Urinary bladder (tissue), 4 donors: ENCODE results near the gene RAI14. TPM values are rescaled to one million over a fixed set of nuclear protein-coding genes. Genes with fewer than 3 reads are reported as not detected.

ENCODE experiments used
- DNase-seq: peaks from one replicate; pipeline ENCODE4 v3.0.0-alpha.2; 2015; ENCODE audit errors: extremely low spot score
- H3K27ac ChIP-seq: one replicate; pipeline ENCODE4 v1.5.1; 2013; ENCODE audit warnings: low read depth, mild to moderate bottlenecking, moderate library complexity
- H3K36me3 ChIP-seq: one replicate; pipeline ENCODE4 v1.6.1; 2013; ENCODE audit warnings: mild to moderate bottlenecking, moderate library complexity; ENCODE audit not compliant: insufficient read depth
- H3K4me1 ChIP-seq: one replicate; pipeline ENCODE4 v1.6.1; 2013; ENCODE audit warnings: mild to moderate bottlenecking, moderate library complexity; ENCODE audit not compliant: insufficient read depth
- H3K4me3 ChIP-seq: one replicate; pipeline ENCODE4 v1.5.1; 2013; ENCODE audit warnings: low read depth, low read length
- WGBS: extraction: QIAGEN DNeasy Blood & Tissue Kit; methylation state at CpG from one replicate; pipeline ENCODE4 v1.1.7; 2013; 5-methylcytosine and 5-hydroxymethylcytosine counted together
- polyA plus RNA-seq: library from polyadenylated mRNA; stranded (reverse); fragments of 200-250 nt; gene quantifications from one replicate; pipeline ENCODE4 v1.2.3, GENCODE V29; 2013
- total RNA-seq: library from RNA; depleted of rRNA; stranded (reverse); fragments of >200 nt; gene quantifications from one replicate; pipeline ENCODE4 v1.2.3, GENCODE V29; 2014
- donor health status: healthy with polysubstance abuse.
- donor health status: healthy.

RAI14 gene
- total and polyA plus RNA-seq, 2 donors = 25.6 to 83.9 TPM

GRCh38 chr5:34728236-34728635 is 72.1 kb downstream of the RAI14 start:
- Histone ChIP-seq H3K36me3 (no peaks in the 10 kb centered on the region), H3K27ac (no peak overlapping the region), H3K4me3 (no peak overlapping the region), H3K4me1 (no peaks in the 10 kb centered on the region)
- WGBS = 96% methylated on average over 4 of the region's 4 CpGs
- no peak for DNase-seq

- Histone ChIP-seq H3K36me3 (no peaks in the 10 kb centered on the region), H3K4me1 (no peaks in the 10 kb centered on the region), H3K4me3 (no peak overlapping the region), H3K27ac (no peak overlapping the region)
- no peak for DNase-seq
- WGBS = 60% methylated on average over 6 of the region's 6 CpGs
Observed at GRCh38 chr5:34731435-34732232, 75.5 kb downstream of the RAI14 start.

DNA sequence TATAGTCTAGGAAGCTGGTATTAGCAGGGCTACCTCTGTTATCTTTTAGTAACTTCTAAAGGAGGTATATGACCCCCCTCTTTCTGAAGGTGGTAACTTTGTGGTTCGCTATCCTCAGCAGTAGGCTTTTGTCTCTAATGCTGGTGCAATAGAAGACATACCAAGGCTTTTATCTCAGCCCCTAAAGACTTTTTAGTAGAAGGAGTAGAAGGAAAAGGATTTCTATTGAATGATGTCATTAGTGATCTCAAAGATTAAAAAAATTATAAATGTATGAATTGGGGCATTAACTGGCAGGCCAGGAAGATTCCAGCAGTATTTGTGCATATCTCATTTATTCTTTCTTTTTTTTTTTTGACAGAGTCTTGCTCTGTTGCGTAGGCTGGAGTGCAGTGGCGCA is 78.2 kb downstream of the RAI14 start:
- Histone ChIP-seq H3K36me3 (no peaks in the 10 kb centered on the region), H3K27ac (no peak overlapping the region), H3K4me1 (no peaks in the 10 kb centered on the region), H3K4me3 (no peak overlapping the region)
- WGBS = 96% methylated on average over 3 of the region's 3 CpGs
- DNase-seq = no peak

- WGBS = 88% methylated on average over 19 of the region's 19 CpGs
- Histone ChIP-seq H3K27ac (no peak overlapping the region), H3K36me3 (no peaks in the 10 kb centered on the region), H3K4me3 (no peak overlapping the region), H3K4me1 (peaks cover 2% of the 10 kb centered on the region)
- no peak for DNase-seq
Observed at GRCh38 chr5:34735491-34736426, 79.6 kb downstream of the RAI14 start.

DNA sequence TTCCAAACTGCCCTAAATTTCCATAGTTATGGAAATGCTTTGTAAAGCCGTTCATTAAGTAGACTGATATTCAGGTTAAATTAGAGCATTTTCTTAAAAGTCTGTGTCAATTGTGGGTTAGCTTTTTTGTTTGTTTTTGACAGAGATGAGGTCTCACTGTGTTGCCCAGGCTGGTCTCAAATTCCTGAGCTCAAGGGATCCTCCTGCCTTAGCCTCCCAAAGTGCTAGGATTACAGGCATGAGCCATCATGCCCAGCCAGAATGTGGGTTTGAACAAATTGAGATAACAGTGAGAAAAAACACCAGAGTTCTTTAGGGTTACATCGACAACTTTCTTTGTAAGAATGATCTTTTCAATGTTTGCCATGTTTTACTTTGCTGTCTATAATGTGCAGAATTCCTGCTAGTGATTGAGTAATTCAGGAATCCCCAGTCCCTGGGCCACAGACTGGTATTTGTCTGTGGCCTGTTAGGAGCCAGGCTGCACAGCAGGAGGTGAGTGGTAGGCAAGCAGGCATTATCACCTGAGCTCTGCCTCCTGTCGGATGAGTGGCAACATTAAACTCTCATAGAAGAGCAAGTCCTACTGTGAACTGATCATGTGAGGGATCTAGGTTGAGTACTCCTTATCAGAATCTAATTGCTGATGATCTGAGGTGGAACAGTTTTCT is 80.5 kb downstream of the RAI14 start:
- no peaks in the 10 kb centered on the region for H3K36me3 ChIP-seq
- no peak overlapping the region for H3K27ac ChIP-seq
- WGBS = 96% methylated on average over 3 of the region's 3 CpGs
- DNase-seq = no peak
- no peak overlapping the region for H3K4me3 ChIP-seq
- peaks cover 2% of the 10 kb centered on the region for H3K4me1 ChIP-seq

DNA sequence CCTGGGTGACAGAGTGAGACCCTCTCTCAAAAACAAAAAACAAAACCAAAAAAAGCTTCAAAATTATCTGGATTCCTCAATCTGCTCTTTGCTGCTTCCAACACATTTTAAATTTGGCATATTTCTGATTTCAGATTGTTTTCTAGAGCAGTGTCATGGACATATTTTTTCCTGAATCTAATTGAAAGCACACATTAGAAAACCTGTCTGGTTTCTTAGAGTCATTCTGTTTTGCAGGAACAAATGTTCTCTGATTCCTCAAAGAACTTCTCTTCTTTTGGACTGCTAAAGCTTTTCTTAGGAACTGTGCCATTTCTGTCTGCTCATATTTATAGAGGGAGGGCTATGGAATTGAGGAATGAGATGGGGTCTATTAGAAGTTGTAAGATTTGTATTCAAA is 81.6 kb downstream of the RAI14 start:
- no peak overlapping the region for H3K27ac ChIP-seq
- H3K36me3 ChIP-seq = no peaks in the 10 kb centered on the region
- peaks cover 2% of the 10 kb centered on the region for H3K4me1 ChIP-seq

GRCh38 chr5:34738381-34738780 is 82.3 kb downstream of the RAI14 start:
- Histone ChIP-seq H3K27ac (no peak overlapping the region), H3K4me3 (no peak overlapping the region), H3K4me1 (peaks cover 2% of the 10 kb centered on the region), H3K36me3 (no peaks in the 10 kb centered on the region)
- 88% methylated on average over 1 of the region's 1 CpG for WGBS
- no peak for DNase-seq

More for the DNA sequence above, 81.6 kb downstream of the RAI14 start:
- no peak for DNase-seq
- H3K4me3 ChIP-seq = no peak overlapping the region

GRCh38 chr5:34740389-34740806 is 84.3 kb downstream of the RAI14 start:
- peak; percentile 71 for DNase-seq
- Histone ChIP-seq H3K4me3 (no peak overlapping the region), H3K4me1 (peaks cover 2% of the 10 kb centered on the region), H3K36me3 (no peaks in the 10 kb centered on the region), H3K27ac (no peak overlapping the region)
- WGBS = 37% methylated on average over 3 of the region's 3 CpGs

GRCh38 chr5:34742061-34742460 is 85.9 kb downstream of the RAI14 start:
- WGBS = 93% methylated on average over 11 of the region's 11 CpGs

GRCh38 chr5:34743878-34744277 is 87.8 kb downstream of the RAI14 start:
- no peak overlapping the region for H3K27ac ChIP-seq
- no peak overlapping the region for H3K4me3 ChIP-seq
- DNase-seq = no peak
- WGBS = 52% methylated on average over 3 of the region's 3 CpGs
- H3K36me3 ChIP-seq = no peaks in the 10 kb centered on the region
- H3K4me1 ChIP-seq = peaks cover 2% of the 10 kb centered on the region

More at GRCh38 chr5:34742061-34742460, 85.9 kb downstream of the RAI14 start:
- Histone ChIP-seq H3K36me3 (no peaks in the 10 kb centered on the region), H3K4me3 (no peak overlapping the region), H3K27ac (no peak overlapping the region), H3K4me1 (peaks cover 2% of the 10 kb centered on the region)
- no peak for DNase-seq

GRCh38 chr5:34748431-34748830 is 92.3 kb downstream of the RAI14 start:
- Histone ChIP-seq H3K27ac (no peak overlapping the region), H3K36me3 (no peaks in the 10 kb centered on the region), H3K4me1 (no peaks in the 10 kb centered on the region), H3K4me3 (no peak overlapping the region)
- no peak for DNase-seq
- WGBS = 96% methylated on average over 3 of the region's 3 CpGs

DNA sequence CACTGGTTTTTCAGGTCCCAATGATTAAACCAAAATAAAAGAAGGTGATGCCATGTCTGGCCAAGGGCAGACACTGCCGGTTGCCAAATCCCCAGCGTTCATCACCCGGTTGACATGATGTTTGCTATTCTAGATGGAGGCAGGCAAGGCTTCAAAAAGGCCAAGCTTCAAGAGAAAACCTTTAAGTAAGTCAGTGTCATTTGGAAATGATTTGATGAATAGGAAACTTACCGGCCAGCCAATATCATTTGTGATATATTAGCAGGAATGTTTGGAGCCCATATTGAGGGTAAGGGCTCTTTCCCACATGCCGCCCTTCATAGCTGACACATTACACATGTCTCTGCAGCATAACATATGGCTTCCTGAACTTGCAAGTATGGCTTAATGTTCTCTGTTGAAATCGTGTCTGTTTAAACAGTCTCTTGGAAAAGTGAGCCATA is 93.3 kb downstream of the RAI14 start:
- Histone ChIP-seq H3K4me1 (no peaks in the 10 kb centered on the region), H3K36me3 (no peaks in the 10 kb centered on the region), H3K27ac (no peak overlapping the region), H3K4me3 (no peak overlapping the region)
- DNase-seq = no peak
- WGBS = 56% methylated on average over 6 of the region's 6 CpGs

- H3K27ac ChIP-seq = no peak overlapping the region
- H3K4me3 ChIP-seq = no peak overlapping the region
- 81% methylated on average over 8 of the region's 8 CpGs for WGBS
- H3K4me1 ChIP-seq = no peaks in the 10 kb centered on the region
- H3K36me3 ChIP-seq = no peaks in the 10 kb centered on the region
- no peak for DNase-seq
Observed at GRCh38 chr5:34750206-34750605, 94.1 kb downstream of the RAI14 start.
